CD4-positive, alpha-beta T cell treated with Interferon alpha-2 for 1 hour (primary cell): ENCODE results near the gene BBS5.
"Not testable (repeated sequence)": the region's sequence is repeated elsewhere in the genome, so short reads cannot be mapped to it uniquely, and the experiment has no call there.

Experiments used
- DNase-seq, 2 donors: peaks; one replicate each; pipeline ENCODE4 v3.0.0-alpha.2; 2020 to 2022

Gene BBS5

DNA sequence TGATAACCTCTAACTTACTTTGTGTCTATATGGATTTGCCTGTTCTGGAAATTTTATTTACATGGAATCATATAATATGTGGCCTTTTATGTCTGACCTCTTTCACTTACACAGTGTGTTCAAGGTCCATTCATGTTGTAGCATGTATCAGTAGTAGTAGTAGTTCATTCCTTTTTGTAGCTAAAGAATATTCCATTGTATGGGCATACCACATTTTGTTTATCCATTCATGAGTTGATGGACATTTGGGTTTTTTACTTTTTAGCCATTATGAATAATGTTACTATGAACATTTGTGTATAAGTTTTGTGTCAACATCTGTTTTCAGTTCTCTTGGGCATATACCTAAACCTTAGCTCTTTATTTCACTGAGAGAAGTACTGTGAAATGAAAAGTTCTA, 11.5 kb downstream of the BBS5 start:
- no peak for DNase-seq

DNA sequence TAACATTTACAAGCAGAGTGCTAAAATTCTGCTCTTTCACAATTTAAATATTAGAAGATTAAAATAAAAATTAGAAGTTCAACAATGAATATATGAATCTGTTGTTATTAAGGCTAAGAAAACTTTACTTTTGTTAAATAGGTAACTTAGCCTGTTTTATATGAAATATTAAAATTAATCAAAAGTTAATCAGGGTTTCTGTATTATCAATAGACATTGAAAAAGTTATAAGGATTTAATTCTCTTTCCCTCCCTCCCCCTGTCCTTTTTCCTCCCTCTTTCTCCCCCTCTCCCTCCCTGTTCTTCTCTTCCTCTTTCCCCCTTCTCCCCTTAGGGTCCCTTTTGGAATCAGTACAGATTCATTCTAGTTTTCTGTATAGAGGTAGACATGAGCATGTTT, 12.1 kb downstream of the BBS5 start:
- DNase-seq = no peak

DNA sequence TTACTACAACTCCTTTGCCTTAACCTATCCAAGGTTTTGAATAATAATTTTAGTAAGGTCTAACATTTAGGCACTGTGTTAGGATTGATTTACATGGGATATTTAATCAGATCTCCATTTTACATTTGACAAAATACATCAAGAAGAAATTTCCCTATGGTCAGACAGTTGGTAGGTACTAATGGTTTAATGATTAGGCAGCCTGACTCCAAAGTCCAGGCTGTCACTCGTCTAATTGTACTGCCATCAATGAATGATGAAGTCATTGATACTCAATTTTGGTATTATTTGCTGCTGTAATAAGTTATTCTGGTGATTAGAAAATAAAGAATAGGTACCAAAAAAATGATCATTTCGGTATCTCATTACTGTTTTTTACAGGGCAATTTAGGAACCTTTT, 14.1 kb downstream of the BBS5 start:
- no peak for DNase-seq

DNA sequence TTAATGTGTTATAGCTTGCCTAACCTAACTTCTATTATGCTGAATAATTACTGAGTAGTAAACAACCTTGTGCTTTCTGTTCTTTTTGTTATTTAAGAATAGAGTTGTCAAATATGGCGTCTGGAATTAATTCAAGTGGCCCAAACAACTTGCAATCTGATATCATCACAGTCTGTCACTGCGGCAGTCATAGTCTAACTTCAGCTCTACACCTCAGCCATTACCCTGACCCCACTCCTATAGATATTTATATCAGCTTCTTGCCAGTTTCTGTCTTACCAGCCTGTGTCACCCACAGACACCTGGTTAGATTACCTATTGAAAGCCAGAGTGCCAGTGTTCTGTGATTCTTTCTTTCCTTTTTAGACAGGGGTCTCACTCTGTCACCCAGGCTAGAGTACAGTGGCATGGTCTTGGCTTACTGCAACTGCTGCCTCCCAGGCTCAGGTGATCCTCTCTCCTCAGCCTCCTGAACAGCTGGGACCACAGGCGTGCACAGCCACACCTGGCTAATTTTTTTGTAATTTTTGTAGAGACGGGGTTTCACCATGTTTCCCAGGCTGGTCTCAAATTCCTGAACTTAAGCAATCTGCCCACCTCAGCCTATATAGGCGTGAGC, 16.1 kb downstream of the BBS5 start:
- DNase-seq = no peak

DNA sequence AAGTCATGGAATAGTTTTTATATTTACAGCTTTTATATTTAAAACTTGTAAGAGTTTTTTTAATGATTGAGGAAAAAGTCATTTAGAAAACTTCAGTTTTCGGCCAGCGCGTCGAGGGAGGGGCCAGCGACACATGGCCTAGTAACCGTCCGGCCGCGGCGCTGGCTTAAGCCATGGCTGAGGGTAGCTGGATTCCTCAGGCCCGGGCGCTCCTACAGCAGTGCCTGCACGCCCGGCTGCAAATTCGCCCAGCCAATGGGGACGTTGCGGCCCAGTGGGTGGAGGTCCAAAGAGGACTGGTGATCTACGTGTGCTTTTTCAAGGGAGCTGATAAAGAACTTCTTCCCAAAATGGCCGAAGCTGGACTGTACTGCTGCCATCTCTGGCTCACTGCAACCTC, 25.4 kb downstream of the BBS5 start:
- DNase-seq = no peak

DNA sequence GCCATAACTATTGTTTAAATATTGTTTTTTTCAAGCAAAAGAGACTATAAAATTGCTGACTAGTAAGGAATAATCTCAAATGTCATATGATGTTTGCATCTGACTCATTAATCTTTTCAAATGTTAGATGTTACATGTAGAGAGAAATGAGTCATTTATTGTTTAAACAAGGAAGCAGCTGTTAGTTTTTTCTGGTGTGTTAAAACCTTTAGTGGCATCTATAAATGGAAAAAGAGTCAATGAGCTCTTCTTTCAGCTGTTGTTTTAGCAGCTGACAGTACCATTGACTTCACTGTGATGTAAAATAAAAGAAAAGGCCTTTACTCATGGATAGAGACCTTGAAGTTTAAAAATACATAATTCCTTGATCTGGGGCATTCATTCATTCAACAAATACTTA, 28.4 kb downstream of the BBS5 start:
- no peak for DNase-seq

DNA sequence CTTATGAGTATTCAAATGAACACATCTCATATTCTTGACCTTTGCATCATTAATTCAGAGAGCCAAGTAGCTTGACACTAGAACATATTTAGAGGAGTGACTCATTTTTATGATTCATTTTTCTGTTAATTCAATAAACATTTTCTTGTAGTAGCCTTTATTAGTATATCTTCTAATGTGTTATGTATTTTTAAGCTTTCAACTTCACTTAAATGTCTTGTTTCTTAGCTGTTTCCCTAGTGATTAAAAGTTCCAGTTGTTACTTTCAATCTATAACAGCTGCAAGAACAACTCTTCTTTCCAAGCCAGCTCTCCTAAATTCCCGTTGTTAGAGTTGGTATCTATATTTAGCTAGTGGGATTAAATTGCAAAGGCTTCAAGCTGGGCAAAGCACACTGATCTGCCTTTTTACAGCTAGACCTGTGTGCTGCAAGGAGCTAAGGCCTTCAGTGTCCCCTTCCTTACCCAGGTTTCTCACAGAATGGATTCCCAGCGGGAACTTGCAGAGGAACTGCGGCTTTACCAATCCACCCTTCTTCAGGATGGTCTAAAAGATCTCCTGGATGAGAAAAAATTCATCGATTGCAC, 30.1 kb downstream of the BBS5 start, which contains the start of gene KLHL41:
KLHL41 (plus strand) TSS at position 405 of the 588 bp plus-strand sequence; CDS start at position 482, 77 bp downstream.
- no peak for DNase-seq

DNA sequence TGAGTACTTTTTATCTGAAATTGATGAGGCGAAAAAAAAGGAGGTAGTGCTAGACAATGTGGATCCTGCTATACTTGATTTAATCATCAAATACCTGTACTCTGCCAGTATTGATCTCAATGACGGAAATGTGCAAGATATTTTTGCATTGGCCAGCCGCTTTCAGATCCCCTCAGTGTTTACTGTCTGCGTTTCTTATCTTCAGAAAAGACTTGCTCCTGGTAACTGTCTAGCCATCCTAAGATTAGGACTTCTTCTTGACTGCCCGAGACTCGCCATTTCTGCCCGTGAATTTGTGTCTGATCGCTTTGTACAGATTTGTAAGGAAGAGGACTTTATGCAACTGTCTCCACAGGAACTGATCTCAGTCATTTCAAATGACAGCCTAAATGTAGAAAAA, 30.7 kb downstream of the BBS5 start:
- DNase-seq = no peak

DNA sequence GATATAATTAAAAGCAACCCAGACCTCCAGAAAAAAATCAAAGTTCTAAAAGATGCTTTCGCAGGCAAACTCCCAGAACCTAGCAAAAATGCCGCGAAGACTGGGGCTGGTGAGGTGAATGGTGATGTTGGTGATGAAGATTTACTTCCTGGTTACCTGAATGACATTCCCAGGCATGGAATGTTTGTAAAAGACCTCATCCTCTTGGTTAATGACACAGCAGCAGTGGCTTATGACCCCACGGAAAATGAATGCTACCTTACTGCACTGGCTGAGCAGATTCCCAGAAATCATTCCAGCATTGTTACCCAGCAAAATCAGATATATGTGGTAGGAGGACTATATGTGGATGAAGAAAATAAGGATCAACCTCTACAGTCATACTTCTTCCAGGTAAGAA, 31.2 kb downstream of the BBS5 start:
- DNase-seq = no peak

DNA sequence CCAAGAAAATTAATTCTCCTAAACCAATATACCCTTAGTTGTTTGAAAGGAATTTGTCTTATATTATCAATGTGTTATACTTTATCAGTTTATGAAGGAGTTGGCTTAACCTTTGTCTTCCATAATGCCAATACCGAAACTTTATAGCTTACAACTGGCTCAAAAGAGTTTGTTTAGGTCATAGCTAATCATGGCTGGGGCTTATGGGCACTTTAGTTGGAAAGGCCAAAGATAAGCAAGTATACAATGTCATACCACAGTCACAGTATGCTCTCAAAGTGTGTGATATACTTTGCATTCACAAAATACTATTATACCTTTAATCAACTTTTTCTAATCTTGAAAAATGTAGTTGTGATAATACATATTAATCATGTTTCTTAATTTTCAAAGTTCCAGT, 32.5 kb downstream of the BBS5 start:
- DNase-seq = no peak

DNA sequence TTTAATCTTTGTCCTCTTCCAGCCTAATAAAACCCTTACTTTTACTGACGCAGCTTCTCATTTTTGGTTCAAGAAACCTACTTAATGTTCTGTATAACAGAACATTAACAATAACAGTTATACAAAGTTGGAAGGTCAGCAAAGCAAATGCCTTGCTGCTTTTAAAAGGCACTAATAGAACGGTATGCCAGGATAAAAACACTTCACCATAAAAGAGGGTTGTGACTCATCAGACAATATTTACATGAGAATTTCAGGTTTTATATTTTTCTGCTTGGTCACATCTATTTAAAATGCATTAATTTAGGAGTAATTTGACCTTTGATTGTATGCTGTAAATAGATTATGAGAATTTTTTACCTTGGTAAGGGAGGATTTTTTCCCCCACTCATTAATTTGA, 33.2 kb downstream of the BBS5 start:
- DNase-seq = no peak

DNA sequence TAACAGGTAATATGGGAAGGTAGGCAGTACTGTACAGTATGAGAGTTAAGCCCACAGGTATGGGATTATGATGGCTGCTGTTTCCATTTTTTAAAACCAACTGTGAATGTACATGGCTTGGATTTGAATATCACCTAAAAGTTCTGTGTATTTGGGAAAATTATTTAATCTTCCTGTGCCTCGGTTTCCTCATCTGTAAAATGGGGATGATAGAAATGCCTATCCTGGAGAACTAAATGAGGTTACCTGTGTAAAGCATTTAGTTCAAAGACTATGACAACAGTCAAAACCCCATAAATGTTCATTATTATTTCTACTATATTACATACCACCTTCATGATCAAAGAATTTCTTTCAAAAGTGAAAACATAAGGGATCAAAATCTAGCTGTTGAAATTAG, 33.8 kb downstream of the BBS5 start:
- no peak for DNase-seq

DNA sequence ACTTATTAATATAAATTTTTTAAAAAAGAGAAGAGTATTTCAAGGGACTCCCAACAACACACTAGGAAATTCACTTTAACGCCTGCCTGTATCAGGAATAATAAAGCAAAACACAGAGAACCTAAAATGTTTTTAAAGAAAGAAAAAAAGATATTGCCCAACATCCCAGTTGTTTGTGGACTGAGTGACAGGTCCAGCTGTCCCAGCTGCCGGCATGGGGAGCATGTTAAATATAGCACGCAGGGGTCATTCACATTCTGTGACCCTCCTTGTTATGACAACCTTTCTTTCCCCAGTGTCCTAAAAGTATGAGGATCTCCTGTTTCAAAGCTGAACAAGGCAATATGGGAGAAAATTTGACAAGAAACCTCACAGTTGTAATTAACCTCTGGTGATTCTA, 34.6 kb downstream of the BBS5 start:
- no peak for DNase-seq

DNA sequence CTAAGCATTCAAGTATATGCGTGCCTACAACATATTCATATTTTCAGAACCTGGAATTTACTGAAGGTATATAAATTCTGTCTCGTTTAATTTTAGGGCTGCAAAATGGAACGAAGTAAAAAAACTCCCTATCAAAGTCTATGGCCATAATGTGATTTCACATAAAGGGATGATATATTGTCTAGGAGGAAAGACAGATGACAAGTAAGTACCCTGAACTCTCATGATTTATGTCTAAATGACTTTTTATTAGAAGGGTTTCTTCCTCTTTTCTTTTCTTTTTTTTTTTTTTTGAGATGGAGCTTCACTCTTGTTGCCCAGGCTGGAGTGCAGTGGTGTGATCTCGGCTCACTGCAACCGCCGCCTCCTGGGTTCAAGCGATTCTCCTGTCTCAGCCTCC, 35.5 kb downstream of the BBS5 start:
- not testable (repeated sequence) for DNase-seq

DNA sequence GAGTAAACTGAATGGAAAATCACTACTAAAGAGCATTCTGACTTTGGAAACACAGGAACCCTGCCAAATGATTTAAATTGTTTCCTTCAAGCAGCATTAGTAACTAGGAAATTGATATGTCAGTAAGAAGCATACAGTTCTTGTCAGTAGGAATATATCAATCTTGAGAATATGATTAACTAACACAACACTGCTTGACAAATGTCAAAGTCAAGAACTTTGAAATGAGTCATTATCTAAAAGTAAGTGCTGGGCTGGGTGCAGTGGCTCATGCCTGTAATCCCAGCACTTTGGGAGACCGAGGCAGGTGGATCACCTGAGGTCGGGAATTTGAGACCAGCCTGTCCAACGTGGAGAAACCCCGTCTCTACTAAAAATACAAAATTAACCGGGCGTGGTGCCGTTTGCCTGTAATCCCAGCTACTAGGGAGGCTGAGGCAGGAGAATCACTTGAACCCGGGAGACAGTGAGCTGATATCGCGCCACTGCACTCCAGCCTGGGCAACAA, 37.2 kb downstream of the BBS5 start:
- not testable (repeated sequence) for DNase-seq

DNA sequence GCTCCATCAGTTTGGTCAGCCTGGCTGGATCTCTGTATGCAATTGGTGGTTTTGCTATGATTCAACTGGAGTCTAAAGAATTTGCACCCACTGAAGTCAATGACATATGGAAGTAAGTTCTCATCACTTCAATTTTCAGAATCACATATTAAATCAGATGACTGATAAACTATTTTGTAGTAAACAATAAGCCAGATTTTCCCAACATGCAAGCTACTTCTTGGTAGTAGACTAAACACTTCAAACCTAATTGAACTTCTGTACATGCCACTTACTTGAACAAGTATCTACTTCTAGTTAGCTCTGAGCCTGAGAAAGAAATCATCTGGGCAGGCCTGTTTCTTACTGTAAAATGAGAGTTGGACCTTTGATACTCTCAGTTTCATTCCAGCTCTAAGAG, 41.6 kb downstream of the BBS5 start:
- no peak for DNase-seq

DNA sequence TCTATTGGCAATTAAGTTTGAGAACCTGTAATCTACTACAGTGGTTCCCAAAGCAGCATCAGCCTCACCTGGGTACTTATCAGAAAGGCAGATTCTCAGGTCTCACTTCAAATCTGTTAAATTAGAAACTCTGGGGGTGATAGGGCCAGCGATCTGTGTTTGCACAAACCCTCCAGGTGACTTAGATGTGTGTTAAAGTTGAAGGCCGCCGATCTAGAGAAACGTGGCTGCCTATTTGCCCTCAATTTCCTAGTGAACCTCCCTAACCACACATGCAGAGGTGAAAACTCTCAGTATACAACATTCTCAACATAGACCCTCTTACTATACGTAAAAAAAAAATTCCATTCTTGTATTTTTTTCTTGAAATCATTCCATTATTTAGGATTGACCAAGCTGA, 44.4 kb downstream of the BBS5 start:
- DNase-seq = no peak

DNA sequence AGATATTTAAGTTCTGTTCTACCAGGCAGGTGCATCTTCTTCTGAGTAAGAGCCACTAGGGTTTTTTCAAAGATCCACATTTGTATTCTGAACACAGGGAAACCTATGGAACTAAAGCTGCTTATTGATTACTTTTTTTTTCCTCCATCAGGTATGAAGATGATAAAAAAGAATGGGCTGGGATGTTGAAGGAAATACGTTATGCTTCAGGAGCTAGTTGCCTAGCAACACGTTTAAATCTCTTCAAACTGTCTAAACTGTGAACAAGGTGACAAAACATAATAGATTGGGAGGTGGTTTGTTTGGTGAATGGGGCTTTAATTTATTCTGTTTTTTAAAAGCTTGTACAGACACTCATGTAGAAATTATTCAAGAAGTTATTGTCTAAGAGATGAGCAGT, 46.1 kb downstream of the BBS5 start:
- DNase-seq = no peak

DNA sequence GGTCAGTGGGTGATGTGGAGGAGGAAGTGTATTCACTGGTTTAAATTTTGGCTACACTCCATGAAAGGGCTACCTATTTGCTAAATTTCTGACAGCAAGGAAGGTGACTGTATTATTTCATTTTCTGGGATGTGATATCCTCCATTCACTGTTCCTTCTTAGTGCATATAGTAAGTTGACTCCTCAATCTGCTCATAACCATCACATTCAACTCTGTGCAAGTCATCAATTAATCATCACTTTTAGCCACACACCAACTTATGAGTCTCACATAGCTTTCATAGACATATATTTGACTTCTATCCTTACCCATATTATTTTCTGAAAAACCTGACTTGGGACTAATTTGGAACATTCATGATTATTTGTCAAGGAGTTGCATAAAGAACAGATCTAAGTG, 47.2 kb downstream of the BBS5 start:
- no peak for DNase-seq

DNA sequence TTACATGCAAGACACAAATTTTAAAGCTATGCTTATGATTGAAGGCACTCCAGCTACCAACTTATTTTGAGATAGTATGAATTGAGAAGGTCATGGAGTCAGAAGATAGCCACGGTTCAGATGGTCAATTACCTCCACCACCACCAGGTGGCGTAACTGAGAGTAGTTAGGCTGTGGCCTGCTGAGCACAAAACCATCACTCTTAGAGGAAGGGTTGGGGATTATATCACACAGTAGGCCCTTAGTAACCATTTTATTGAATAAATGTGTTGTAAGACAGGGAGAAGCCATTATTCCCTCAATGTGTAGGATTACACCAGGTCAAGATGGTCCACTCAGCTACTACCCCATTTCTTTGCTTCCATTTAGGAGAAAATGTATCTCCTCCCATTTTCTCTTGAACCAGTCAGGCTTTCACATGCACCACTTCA, 49.0 kb downstream of the BBS5 start:
- DNase-seq = peak; percentile 64 to 78

DNA sequence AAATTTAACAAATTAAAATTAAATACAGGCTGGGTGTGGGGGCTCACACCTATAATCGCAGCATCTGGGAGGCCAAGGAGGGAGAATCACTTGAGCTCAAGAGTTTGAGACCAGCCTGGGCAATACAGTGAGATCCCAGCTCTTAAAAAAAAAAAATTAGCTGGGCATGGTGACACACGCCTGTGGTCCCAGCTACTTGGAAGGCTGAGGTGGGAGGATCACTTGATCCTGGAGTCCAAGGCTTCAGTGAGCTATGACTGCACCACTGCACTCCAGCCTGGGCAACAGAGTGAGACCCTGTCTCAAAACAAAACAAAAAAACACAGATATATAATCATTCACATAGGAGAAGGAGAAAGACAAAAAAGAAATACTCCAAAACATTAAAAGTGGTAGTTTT, 60.2 kb downstream of the BBS5 start:
- not testable (repeated sequence) for DNase-seq

DNA sequence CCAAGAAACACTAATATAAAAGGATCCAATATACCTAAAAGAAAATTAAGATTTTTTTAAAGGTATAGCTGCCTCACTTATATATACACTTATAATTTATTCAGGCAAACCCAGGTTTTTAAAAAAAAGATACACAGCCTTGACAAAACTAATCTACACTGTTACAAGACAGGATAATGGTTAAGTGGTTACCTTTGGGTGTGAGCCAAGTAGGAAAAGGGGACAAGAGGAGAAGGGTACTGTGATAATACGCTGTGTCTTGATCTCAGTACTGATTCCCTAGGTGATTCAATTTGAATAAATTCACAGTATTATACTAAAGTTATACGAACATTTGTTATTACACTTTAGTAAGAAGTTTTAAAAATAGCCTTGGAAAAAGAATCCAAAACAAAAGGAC, 60.9 kb downstream of the BBS5 start:
- DNase-seq = no peak

DNA sequence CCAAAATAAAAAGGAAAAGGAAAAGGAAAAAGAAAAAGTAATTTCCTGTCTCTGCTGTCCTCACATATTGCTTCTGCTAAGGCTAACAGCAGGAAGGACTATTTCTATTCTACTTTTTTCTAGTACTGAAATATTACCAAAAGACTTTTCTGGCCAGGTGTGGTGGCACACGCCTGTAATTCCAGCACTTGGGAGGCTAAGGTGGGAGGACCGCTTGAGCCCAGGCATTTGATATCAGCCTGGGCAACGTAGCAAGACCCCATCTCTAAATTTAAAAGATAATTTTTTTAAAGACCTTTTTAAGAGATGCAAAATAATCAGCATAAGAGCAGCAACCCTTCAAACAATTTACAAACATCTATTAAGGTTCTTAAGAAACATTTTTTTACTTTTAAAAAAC, 63.1 kb downstream of the BBS5 start:
- DNase-seq = no peak

DNA sequence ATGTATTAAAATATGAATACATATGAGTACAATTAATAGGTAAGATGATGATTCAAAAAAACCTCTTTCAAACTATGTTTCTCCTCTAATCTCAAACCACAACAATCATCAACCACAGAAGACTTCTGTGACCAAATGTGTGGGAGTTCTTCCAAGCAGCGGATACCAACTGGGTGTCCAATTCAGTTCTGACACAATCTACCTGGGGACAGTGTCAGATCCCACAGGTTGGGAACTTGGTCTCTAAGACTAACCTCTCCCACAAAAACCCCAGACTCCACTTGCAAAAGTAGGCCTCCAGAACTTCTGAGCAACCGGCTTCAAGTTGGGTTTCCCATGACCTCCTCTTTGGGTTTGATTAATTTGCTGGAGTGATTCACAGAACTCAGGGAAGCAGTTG, 67.5 kb downstream of the BBS5 start:
- DNase-seq = no peak
